OCI-M1 (cell line): ENCODE data around the gene DNAJB12.

ENCODE experiments used
- DNase-seq: peaks from one replicate; lab custom pipeline; 2025; lab: John Stamatoyannopoulos, UW

Gene DNAJB12

DNA sequence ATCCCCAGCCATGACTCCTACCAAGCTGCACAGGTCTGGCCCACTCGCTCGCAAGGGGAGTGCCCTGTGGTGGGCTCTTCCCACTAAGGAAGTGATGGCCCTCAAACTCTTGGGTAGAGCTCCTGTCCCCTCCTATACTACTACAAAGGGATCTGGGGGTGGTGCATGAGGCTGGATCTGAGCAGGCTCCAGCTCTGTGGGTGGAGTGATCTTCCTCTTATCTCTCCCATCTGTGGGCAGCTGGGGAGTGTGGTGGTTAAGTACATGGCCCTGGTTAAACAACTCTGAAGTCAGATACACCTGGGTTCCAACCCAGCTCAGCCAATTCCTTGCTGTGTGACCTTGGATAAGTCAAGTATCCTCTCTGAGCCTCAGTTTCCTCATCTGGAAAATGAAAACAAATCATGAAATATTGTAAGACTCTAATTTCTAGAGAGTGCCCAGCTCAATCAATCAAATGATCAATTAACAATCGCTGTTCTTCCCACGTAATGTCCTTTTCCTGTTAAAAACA is 63.6 kb downstream of the DNAJB12 start:
- peak; percentile 80 for DNase-seq

- no peak for DNase-seq
These were observed 68.7 kb downstream of the DNAJB12 start for GRCh38 chr10:72285972-72286521.

DNA sequence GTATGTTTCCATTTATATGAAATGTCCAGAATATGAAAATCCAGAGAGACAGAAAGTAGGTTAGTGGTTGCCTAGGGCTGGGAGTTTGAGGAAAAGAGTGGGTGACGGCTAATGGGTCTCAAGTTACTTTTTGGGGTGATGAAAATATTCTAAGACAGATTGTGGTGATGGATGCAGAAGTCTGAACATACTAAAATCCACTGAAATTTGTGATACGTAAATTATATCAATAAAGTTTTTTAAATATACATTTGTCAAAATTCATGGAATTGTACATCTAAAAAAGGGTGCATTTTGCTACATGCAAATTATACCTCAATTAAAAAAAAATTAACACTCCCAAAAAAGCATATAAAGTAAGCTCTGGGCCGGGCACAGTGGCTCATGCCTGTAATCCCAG is 71.6 kb downstream of the DNAJB12 start:
- DNase-seq, result no peak
